Neural cell (in vitro differentiated cells): ENCODE results near the gene ITGAL. TPM values are rescaled to one million over a fixed set of nuclear protein-coding genes. Genes with fewer than 3 reads are reported as not detected.

Experiments
- H2AFZ ChIP-seq: fragments of 200-600, 300-800 bp; sonication (generic), shearing (Covaris generic); 2 replicates; pipeline ENCODE4 v1.6.0; 2014; ENCODE audit warnings: low read depth, mild to moderate bottlenecking, antibody characterized with exemption, low read length, moderate library complexity
- H3F3A ChIP-seq: fragments of 200-600 bp; shearing (Covaris generic); 2 replicates; pipeline ENCODE4 v1.6.1; 2016; ENCODE audit warnings: mild to moderate bottlenecking, moderate library complexity, mixed read lengths, antibody characterized with exemption, low read length; ENCODE audit not compliant: insufficient read depth, poor library complexity, severe bottlenecking
- H3K27ac ChIP-seq: fragments of 200-600, 300-800 bp; sonication (generic), shearing (Covaris generic); 2 replicates; pipeline ENCODE4 v1.5.1; 2014; ENCODE audit warnings: mild to moderate bottlenecking, low read length, moderate library complexity
- H3K27me3 ChIP-seq: fragments of 300-800, 200-600 bp; sonication (generic), shearing (Covaris generic); 2 replicates; pipeline ENCODE4 v1.6.0; 2014; ENCODE audit warnings: mild to moderate bottlenecking, low read depth, low read length, moderate library complexity; ENCODE audit not compliant: insufficient read depth
- H3K36me3 ChIP-seq: fragments of 300-800, 200-600 bp; sonication (generic), shearing (Covaris generic); 2 replicates; pipeline ENCODE4 v1.5.1; 2014; ENCODE audit warnings: mild to moderate bottlenecking, antibody characterized with exemption, low read length, moderate library complexity; ENCODE audit not compliant: insufficient read depth
- H3K4me2 ChIP-seq: fragments of 300-800, 200-600 bp; sonication (generic), shearing (Covaris generic); 2 replicates; pipeline ENCODE4 v1.6.0; 2014; ENCODE audit warnings: mild to moderate bottlenecking, low read length
- H3K4me3 ChIP-seq: fragments of 300-800, 200-600 bp; sonication (generic), shearing (Covaris generic); 2 replicates; pipeline ENCODE4 v1.5.1; 2014; ENCODE audit warnings: mild to moderate bottlenecking, low read length, moderate library complexity
- H3K79me2 ChIP-seq: fragments of 200-600 bp; shearing (Covaris generic); replicated peaks from 2 replicates; pipeline ENCODE4 v1.6.0; 2014; ENCODE audit warnings: mild to moderate bottlenecking, low read length, moderate library complexity; ENCODE audit not compliant: insufficient read depth
- H3K9ac ChIP-seq: fragments of 300-800, 200-600 bp; sonication (generic), shearing (Covaris generic); 2 replicates; pipeline ENCODE4 v1.6.1; 2016; ENCODE audit warnings: mild to moderate bottlenecking, low read length, mixed read lengths
- H3K9me2 ChIP-seq: fragments of 200-600 bp; shearing (Covaris generic); 2 replicates; pipeline ENCODE4 v1.6.1; 2016; ENCODE audit warnings: mild to moderate bottlenecking, low read length, mixed read lengths; ENCODE audit not compliant: insufficient read depth
- H3K9me3 ChIP-seq: fragments of 200-600, 300-800 bp; sonication (generic), shearing (Covaris generic); 2 replicates; pipeline ENCODE4 v1.6.1; 2016; ENCODE audit warnings: mild to moderate bottlenecking, mixed run types, low read length, moderate library complexity, mixed read lengths
- H4K20me1 ChIP-seq: fragments of 200-600 bp; shearing (Covaris generic); 2 replicates; pipeline ENCODE4 v1.6.1; 2016; ENCODE audit warnings: mild to moderate bottlenecking, mixed run types; ENCODE audit not compliant: insufficient read depth
- CTCF ChIP-seq: fragments of 450-650 bp; IDR thresholded peaks from 2 replicates; pipeline ENCODE4 v1.5.1; 2014; ENCODE audit warnings: antibody characterized with exemption, mild to moderate bottlenecking, moderate library complexity; ENCODE audit not compliant: poor library complexity, severe bottlenecking
- EP300 ChIP-seq: fragments of 450-650 bp; conservative IDR thresholded peaks from 2 replicates; pipeline ENCODE4 v1.6.1; 2014; ENCODE audit warnings: antibody characterized with exemption, mild to moderate bottlenecking, moderate library complexity; ENCODE audit not compliant: poor library complexity, severe bottlenecking
- EZH2 ChIP-seq: fragments of 200-600, 300-800 bp; shearing (Covaris generic), sonication (generic); IDR thresholded peaks from 2 replicates; pipeline ENCODE4 v1.6.1; 2014; ENCODE audit warnings: antibody characterized with exemption, low read length, borderline replicate concordance, mild to moderate bottlenecking; ENCODE audit not compliant: insufficient read depth, poor library complexity, severe bottlenecking
- MXI1 ChIP-seq: fragments of 450-650 bp; conservative IDR thresholded peaks from 2 replicates; pipeline ENCODE4 v1.6.1; 2014; ENCODE audit warnings: antibody characterized with exemption, mild to moderate bottlenecking; ENCODE audit not compliant: poor library complexity, severe bottlenecking
- POLR2AphosphoS5 ChIP-seq: IDR thresholded peaks from 2 replicates; pipeline ENCODE4 v1.6.1; 2012
- RAD21 ChIP-seq: fragments of 450-650 bp; conservative IDR thresholded peaks from 2 replicates; pipeline ENCODE4 v1.6.1; 2014; ENCODE audit warnings: antibody characterized with exemption, mild to moderate bottlenecking, moderate library complexity
- REST ChIP-seq: IDR thresholded peaks from 2 replicates; pipeline ENCODE4 v1.6.1; 2012; ENCODE audit warnings: borderline replicate concordance
- SMC3 ChIP-seq: fragments of 450-650 bp; conservative IDR thresholded peaks from 2 replicates; pipeline ENCODE4 v1.6.1; 2014; ENCODE audit warnings: antibody characterized with exemption, mild to moderate bottlenecking, moderate library complexity; ENCODE audit not compliant: poor library complexity
- TAF1 ChIP-seq: IDR thresholded peaks from 2 replicates; pipeline ENCODE4 v1.6.1; 2012; ENCODE audit warnings: low read depth
- polyA plus RNA-seq: library from polyadenylated mRNA; depleted of rRNA; stranded (reverse); fragments of >200 nt; gene quantifications from 2 replicates; pipeline ENCODE4 v1.2.3, GENCODE V29; 2014

Gene ITGAL
- polyA plus RNA-seq, 1 donor from 2014 or later: not detected

- TF ChIP-seq MXI1: no peak
- TF ChIP-seq RAD21: no peak
- TF ChIP-seq REST: no peak
- no peak for TF ChIP-seq EP300
- TF ChIP-seq POLR2AphosphoS5: no peak
- TF ChIP-seq CTCF: no peak
- TF ChIP-seq TAF1: no peak
- TF ChIP-seq EZH2: no peak
- no peaks in the 10 kb centered on the region for H3K36me3 ChIP-seq
- no peak overlapping the region for H3K9ac ChIP-seq
- H2AFZ ChIP-seq: no peak overlapping the region
- H3K4me3 ChIP-seq: no peak overlapping the region
- no peaks in the 10 kb centered on the region for H3F3A ChIP-seq
- H3K9me3 ChIP-seq: no peaks in the 10 kb centered on the region
- H3K27me3 ChIP-seq: no peaks in the 10 kb centered on the region
- no peaks in the 10 kb centered on the region for H3K9me2 ChIP-seq
- no peak overlapping the region for H3K4me2 ChIP-seq
- H4K20me1 ChIP-seq: no peaks in the 10 kb centered on the region
- no peaks in the 10 kb centered on the region for H3K79me2 ChIP-seq
- H3K27ac ChIP-seq: no peak overlapping the region
Measured at GRCh38 chr16:30482366-30482765, 9.8 kb downstream of the ITGAL start.

GRCh38 chr16:30484887-30485286, 12.3 kb downstream of the ITGAL start:
- H3K36me3 ChIP-seq: no peaks in the 10 kb centered on the region
- H3K79me2 ChIP-seq: no peaks in the 10 kb centered on the region
- no peak overlapping the region for H3K27ac ChIP-seq
- no peaks in the 10 kb centered on the region for H3K9me2 ChIP-seq
- no peak for TF ChIP-seq EZH2
- no peak for TF ChIP-seq MXI1
- TF ChIP-seq EP300: no peak
- no peak for TF ChIP-seq CTCF
- TF ChIP-seq TAF1: no peak
- no peak for TF ChIP-seq POLR2AphosphoS5
- TF ChIP-seq REST: no peak
- TF ChIP-seq RAD21: no peak
- TF ChIP-seq SMC3: no peak
- H3K4me2 ChIP-seq: no peak overlapping the region
- no peaks in the 10 kb centered on the region for H3K27me3 ChIP-seq
- no peaks in the 10 kb centered on the region for H3K9me3 ChIP-seq
- no peaks in the 10 kb centered on the region for H4K20me1 ChIP-seq
- H2AFZ ChIP-seq: no peak overlapping the region
- no peak overlapping the region for H3K9ac ChIP-seq
- no peaks in the 10 kb centered on the region for H3F3A ChIP-seq
- no peak overlapping the region for H3K4me3 ChIP-seq
